ENCODE results near the gene LBHD2.

- TF ChIP-seq CTCF (conservative IDR thresholded peaks at IDR 0.05; ENCODE audit: low read length) (no peak), EZH2phosphoT487 (IDR thresholded peaks at IDR 0.05; ENCODE audit: borderline replicate concordance, low read depth, low read length) (no peak)
These were observed 12.3 kb upstream of the LBHD2 start for GRCh38 chr14:103071544-103072251.

All from OCI-LY7 (cell line).